Measurements from ENCODE around the gene CRACDL. TPM values are rescaled to one million over a fixed set of nuclear protein-coding genes. Genes with fewer than 3 reads are reported as not detected.

The CRACDL gene
- total RNA-seq, 1 experiment from 2014 or later: 1.1 TPM

- intact Hi-C loops (cut with micrococcal nuclease; ENCODE audit: unreplicated experiment): no loop called here
- Histone ChIP-seq H3K4me3 (ENCODE audit: low read depth, low read length) (no peak overlapping the region), H3K27me3 (replicated peaks; ENCODE audit: control insufficient read depth, insufficient read depth, low read length) (no peaks in the 10 kb centered on the region), H3K9me3 (no peaks in the 10 kb centered on the region), H3K36me3 (ENCODE audit: control insufficient read depth, insufficient read depth, low read length) (no peaks in the 10 kb centered on the region), H3K4me1 (peaks cover 11% of the 10 kb centered on the region)
- no TSS peak for BruUV-seq (replicated peaks)
- no peak for TF ChIP-seq CTCF (IDR thresholded peaks at IDR 0.05; ENCODE audit: insufficient read depth in 1 of 2, low read depth in 1 of 2, low read length in 1 of 2, severe bottlenecking in 1 of 2, unreplicated experiment in 1 of 2)
- H3K4me1 Mint-ChIP-seq (ENCODE audit: low read depth, unreplicated experiment): peaks cover 38% of the 10 kb centered on the region
- H3K9me3 Mint-ChIP-seq (ENCODE audit: unreplicated experiment): no peaks in the 10 kb centered on the region
- ChIA-PET CTCF (interaction anchor here (0.8 kb wide), 1 partner anchor 124 kb away, joined by 3 read pairs; no protein-coding TSS in a partner anchor), POLR2A (no interaction called here)
- no peaks in the 10 kb centered on the region for H3K36me3 Mint-ChIP-seq (ENCODE audit: insufficient read depth, unreplicated experiment)
- H3K27me3 Mint-ChIP-seq (ENCODE audit: insufficient read depth, unreplicated experiment): no peaks in the 10 kb centered on the region
- no peak overlapping the region for H3K4me3 Mint-ChIP-seq (ENCODE audit: unreplicated experiment)
- H3K27ac Mint-ChIP-seq (ENCODE audit: unreplicated experiment): peak overlapping the region; percentile 2
- DNase-seq: no peak
These were observed 162.9 kb downstream of the CRACDL start for GRCh38 chr2:98773169-98773568.

GRCh38 chr2:98772536-98772935, 163.5 kb downstream of the CRACDL start:
- no peak for DNase-seq
- Histone ChIP-seq H3K4me1 (peaks cover 17% of the 10 kb centered on the region), H3K9me3 (no peaks in the 10 kb centered on the region), H3K27me3 (replicated peaks; ENCODE audit: control insufficient read depth, insufficient read depth, low read length) (no peaks in the 10 kb centered on the region), H3K4me3 (ENCODE audit: low read depth, low read length) (no peak overlapping the region), H3K36me3 (ENCODE audit: control insufficient read depth, insufficient read depth, low read length) (no peaks in the 10 kb centered on the region)
- TF ChIP-seq CTCF (IDR thresholded peaks at IDR 0.05; ENCODE audit: insufficient read depth in 1 of 2, low read depth in 1 of 2, low read length in 1 of 2, severe bottlenecking in 1 of 2, unreplicated experiment in 1 of 2): no peak
- Mint-ChIP-seq H3K27ac (ENCODE audit: unreplicated experiment) (peak overlapping the region; percentile 2), H3K9me3 (ENCODE audit: unreplicated experiment) (no peaks in the 10 kb centered on the region), H3K36me3 (ENCODE audit: insufficient read depth, unreplicated experiment) (no peaks in the 10 kb centered on the region), H3K4me3 (ENCODE audit: unreplicated experiment) (no peak overlapping the region), H3K4me1 (ENCODE audit: low read depth, unreplicated experiment) (peaks cover 38% of the 10 kb centered on the region), H3K27me3 (ENCODE audit: insufficient read depth, unreplicated experiment) (no peaks in the 10 kb centered on the region)
- ChIA-PET POLR2A (no interaction called here), CTCF (no interaction called here)
- BruUV-seq (replicated peaks): no TSS peak
- intact Hi-C loops (cut with micrococcal nuclease; ENCODE audit: unreplicated experiment): no loop called here

DNA sequence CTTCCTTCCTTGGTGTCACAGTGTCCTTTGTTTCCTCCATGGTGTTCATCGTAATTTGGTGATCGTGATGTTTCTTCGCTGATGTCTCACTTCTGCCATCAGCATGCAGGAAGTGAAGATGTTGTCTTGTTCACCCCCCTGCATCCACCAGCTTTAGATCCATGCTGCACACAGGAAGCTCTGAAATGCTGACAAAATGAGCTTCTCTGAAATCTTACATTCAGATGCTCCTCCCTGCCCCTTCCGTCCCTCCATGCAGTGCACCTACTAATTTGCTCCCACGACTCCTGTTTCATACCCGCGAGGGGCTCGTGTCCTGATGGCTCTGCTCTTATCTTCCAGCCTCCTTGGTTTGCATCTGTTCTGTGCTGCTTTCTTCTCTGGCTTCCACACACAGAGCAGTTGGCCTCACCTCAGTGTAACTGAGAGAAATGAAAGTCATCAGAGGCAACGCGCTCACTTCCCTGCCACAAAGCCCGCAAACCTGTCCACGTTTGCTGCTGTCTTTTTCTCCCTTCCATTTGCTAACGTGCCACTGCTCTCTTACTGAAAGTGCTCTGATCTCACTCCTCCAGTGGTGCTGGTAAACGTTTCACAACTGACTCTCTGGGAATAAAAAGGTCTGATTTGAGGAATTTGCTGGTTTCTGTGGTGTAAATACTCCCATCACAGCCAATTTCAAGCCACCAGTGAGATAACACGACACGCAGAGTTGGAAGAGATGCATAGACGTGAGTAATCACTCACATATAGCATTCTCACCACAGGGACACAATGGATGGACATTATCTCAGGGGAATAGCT, 164.1 kb downstream of the CRACDL start:
- H3K27me3 ChIP-seq (replicated peaks; ENCODE audit: control insufficient read depth, insufficient read depth, low read length): no peaks in the 10 kb centered on the region
- CTCF ChIA-PET: interaction anchor here (1.1 kb wide), 1 partner anchor 24 kb away, joined by 3 read pairs; no protein-coding TSS in a partner anchor
- H3K36me3 ChIP-seq (ENCODE audit: control insufficient read depth, insufficient read depth, low read length): no peaks in the 10 kb centered on the region
- no peak for TF ChIP-seq CTCF (IDR thresholded peaks at IDR 0.05; ENCODE audit: insufficient read depth in 1 of 2, low read depth in 1 of 2, low read length in 1 of 2, severe bottlenecking in 1 of 2, unreplicated experiment in 1 of 2)
- H3K4me3 ChIP-seq (ENCODE audit: low read depth, low read length): no peak overlapping the region
- H3K4me1 ChIP-seq: peaks cover 23% of the 10 kb centered on the region
- intact Hi-C loops (cut with micrococcal nuclease; ENCODE audit: unreplicated experiment): no loop called here
- no peaks in the 10 kb centered on the region for H3K36me3 Mint-ChIP-seq (ENCODE audit: insufficient read depth, unreplicated experiment)
- peaks cover 41% of the 10 kb centered on the region for H3K4me1 Mint-ChIP-seq (ENCODE audit: low read depth, unreplicated experiment)
- H3K27ac Mint-ChIP-seq (ENCODE audit: unreplicated experiment): no peak overlapping the region
- no peak for DNase-seq
- H3K4me3 Mint-ChIP-seq (ENCODE audit: unreplicated experiment): no peak overlapping the region
- POLR2A ChIA-PET: no interaction called here
- H3K9me3 ChIP-seq: no peaks in the 10 kb centered on the region
- H3K27me3 Mint-ChIP-seq (ENCODE audit: insufficient read depth, unreplicated experiment): no peaks in the 10 kb centered on the region
- BruUV-seq (replicated peaks): no TSS peak
- H3K9me3 Mint-ChIP-seq (ENCODE audit: unreplicated experiment): no peaks in the 10 kb centered on the region
